Hepatocyte (in vitro differentiated cells): ENCODE measurements around the gene IMMT. TPM values are rescaled to one million over a fixed set of nuclear protein-coding genes. Genes with fewer than 3 reads are reported as not detected.

Source experiments
- DNase-seq: peaks from one replicate; pipeline ENCODE4 v3.0.0-alpha.2; 2016; ENCODE audit warnings: low spot score
- H2AFZ ChIP-seq: fragments of 200-600 bp; sonication (generic); 2 replicates; pipeline ENCODE4 v1.6.0; 2016; ENCODE audit warnings: antibody characterized with exemption, mild to moderate bottlenecking
- H3K27ac ChIP-seq: fragments of 200-600 bp; sonication (generic); 2 replicates; pipeline ENCODE4 v1.5.1; 2016; ENCODE audit warnings: mild to moderate bottlenecking
- H3K27me3 ChIP-seq: fragments of 200-600 bp; sonication (generic); 2 replicates; pipeline ENCODE4 v1.6.1; 2016
- H3K36me3 ChIP-seq: fragments of 200-600 bp; sonication (generic); replicated peaks from 2 replicates; pipeline ENCODE4 v1.5.1; 2016; ENCODE audit warnings: low read depth; ENCODE audit not compliant: insufficient read depth
- H3K4me1 ChIP-seq: fragments of 200-600 bp; sonication (generic); 2 replicates; pipeline ENCODE4 v1.5.1; 2016; ENCODE audit warnings: mild to moderate bottlenecking, moderate library complexity; ENCODE audit not compliant: insufficient read depth
- H3K4me2 ChIP-seq: fragments of 200-600 bp; sonication (generic); 2 replicates; pipeline ENCODE4 v1.6.0; 2016
- H3K4me3 ChIP-seq: fragments of 200-600 bp; sonication (generic); 2 replicates; pipeline ENCODE4 v1.5.1; 2016; ENCODE audit warnings: mild to moderate bottlenecking
- H3K79me2 ChIP-seq: fragments of 200-600 bp; sonication (generic); 2 replicates; pipeline ENCODE4 v1.6.0; 2017; ENCODE audit warnings: mild to moderate bottlenecking
- H3K9me2 ChIP-seq: fragments of 200-600 bp; sonication (generic); replicated peaks from 2 replicates; pipeline ENCODE4 v1.6.0; 2017; ENCODE audit warnings: mild to moderate bottlenecking; ENCODE audit not compliant: insufficient read depth
- H3K9me3 ChIP-seq: fragments of 200-600 bp; sonication (generic); 2 replicates; pipeline ENCODE4 v1.5.1; 2016; ENCODE audit warnings: low read depth, mild to moderate bottlenecking
- H4K20me1 ChIP-seq: fragments of 200-600 bp; sonication (generic); 2 replicates; pipeline ENCODE4 v1.6.0; 2016; ENCODE audit warnings: mild to moderate bottlenecking; ENCODE audit not compliant: insufficient read depth, poor library complexity, severe bottlenecking
- CTCF ChIP-seq: fragments of 200-600 bp; sonication (generic); IDR thresholded peaks from 2 replicates; pipeline ENCODE4 v1.5.1; 2016; ENCODE audit warnings: antibody characterized with exemption, mild to moderate bottlenecking; ENCODE audit not compliant: poor library complexity
- EZH2 ChIP-seq: fragments of 200-600 bp; sonication (generic); IDR thresholded peaks from 2 replicates; pipeline ENCODE4 v1.6.1; 2016; ENCODE audit warnings: antibody characterized with exemption, mild to moderate bottlenecking, borderline replicate concordance
- EZH2phosphoT487 ChIP-seq: fragments of 200-600 bp; sonication (generic); IDR thresholded peaks from one replicate; pipeline ENCODE4 v1.6.1; 2018; ENCODE audit warnings: antibody characterized with exemption, mild to moderate bottlenecking, low read depth, moderate library complexity; ENCODE audit not compliant: unreplicated experiment, severe bottlenecking
- WGBS: methylation state at CpG from one replicate; pipeline ENCODE4 v1.1.6; 2016; ENCODE audit warnings: low lambda C conversion rate; ENCODE audit errors: missing lambda C conversion rate; 5-methylcytosine and 5-hydroxymethylcytosine counted together
- polyA plus RNA-seq: library from polyadenylated mRNA; unstranded; fragments of >200 nt; fragmentation: Nextera tagmentation; extraction: Ambion mirVana; gene quantifications from 2 replicates; pipeline ENCODE4 v1.2.1, GENCODE V29; 2016
- total RNA-seq: library from RNA; depleted of rRNA; stranded (reverse); fragments of >200 nt; gene quantifications from 2 replicates; pipeline ENCODE4 v1.2.3, GENCODE V29; 2014

The IMMT gene
- total and polyA plus RNA-seq, 2 experiments from 2014 or later, result 60.1 to 67.9 TPM

- Histone ChIP-seq H3K9me2 (no peaks in the 10 kb centered on the region), H3K4me1 (no peaks in the 10 kb centered on the region), H2AFZ (no peak overlapping the region), H3K4me3 (no peak overlapping the region), H3K79me2 (no peaks in the 10 kb centered on the region), H3K4me2 (no peak overlapping the region), H3K9me3 (no peaks in the 10 kb centered on the region), H3K27me3 (no peaks in the 10 kb centered on the region), H4K20me1 (no peaks in the 10 kb centered on the region), H3K27ac (no peak overlapping the region), H3K36me3 (no peaks in the 10 kb centered on the region)
- no peak for TF ChIP-seq CTCF
- TF ChIP-seq EZH2, result no peak
- TF ChIP-seq EZH2phosphoT487, result no peak
- WGBS, result 63% methylated on average over 2 of the region's 2 CpGs
- DNase-seq, result peak; percentile 58
Observed at GRCh38 chr2:86157009-86157556, 38.2 kb downstream of the IMMT start.

- Histone ChIP-seq H3K79me2 (no peaks in the 10 kb centered on the region), H3K9me3 (no peaks in the 10 kb centered on the region), H2AFZ (no peak overlapping the region), H3K27ac (no peak overlapping the region), H3K4me2 (no peak overlapping the region), H3K27me3 (no peaks in the 10 kb centered on the region), H3K9me2 (no peaks in the 10 kb centered on the region), H3K36me3 (no peaks in the 10 kb centered on the region), H3K4me1 (no peaks in the 10 kb centered on the region), H4K20me1 (no peaks in the 10 kb centered on the region), H3K4me3 (no peak overlapping the region)
- TF ChIP-seq CTCF (no peak), EZH2phosphoT487 (no peak), EZH2 (no peak)
- no peak for DNase-seq
- WGBS, result 98% methylated on average over 2 of the region's 2 CpGs
Observed at GRCh38 chr2:86150502-86150901, 44.8 kb downstream of the IMMT start.

- WGBS, result 97% methylated on average over 2 of the region's 2 CpGs
- Histone ChIP-seq H3K4me1 (no peaks in the 10 kb centered on the region), H3K27me3 (no peaks in the 10 kb centered on the region), H3K27ac (no peak overlapping the region), H3K79me2 (no peaks in the 10 kb centered on the region), H3K4me3 (no peak overlapping the region), H3K36me3 (no peaks in the 10 kb centered on the region), H3K9me2 (no peaks in the 10 kb centered on the region), H3K4me2 (no peak overlapping the region), H3K9me3 (no peaks in the 10 kb centered on the region), H4K20me1 (no peaks in the 10 kb centered on the region), H2AFZ (no peak overlapping the region)
- DNase-seq, result no peak
- TF ChIP-seq EZH2phosphoT487, result no peak
- no peak for TF ChIP-seq EZH2
- TF ChIP-seq CTCF, result no peak
Observed at GRCh38 chr2:86147793-86148192, 47.5 kb downstream of the IMMT start.
